Heart left ventricle (tissue), 13 donors: ENCODE measurements around the gene ATL1.

Source experiments
- CTCF ChIP-seq, 12 donors: fragments of 200-600 bp; sonication (generic) in 4 of 12; IDR thresholded peaks; one replicate each; pipeline versions ENCODE4 v1.5.0 to v1.8.0; 2018 to 2022; ENCODE audit warnings: antibody characterized with exemption in 12 of 12, mild to moderate bottlenecking in 5 of 12
- POLR2A ChIP-seq, 2 donors: fragments of 450-650 bp; IDR thresholded peaks; one replicate each; pipeline ENCODE4 v1.6.1; 2017; ENCODE audit warnings: antibody characterized with exemption in 2 of 2, mild to moderate bottlenecking in 2 of 2, moderate library complexity in 2 of 2
- donor health status: ischemic (EF 13 %, LVEDD 7.1; RV severe dilation, severe dysfunction).
- donor health status: DM: no; HTN: yes; CAD: no.
- donor health status: DM: no; HTN: no; CAD: no.
- donor health status: ischemic (EF 25% LVEDD 6.9; RV normal size, moderate dysfunction).
- donor health status: ischemic (EF 25% LVEDD 5.7; RV mildly dilated, moderate dysfunction).
- donor health status: ischemic (EF 35%, LVEDD 5.7; RV mildly dilated, moderate dysfunction).
- donor health status: nonischemic (EF 11% LVEDD 7.7; RV severe dilation, severe dysfunction).
- donor health status: DM: yes; HTN: yes; CAD: no.
- donor health status: PGD.
- donor health status: ischemic (EF 29% LVEDD 5.4; RV normal size, mild dysfunction).
- donor health status: nonischemic (EF 23%, LVEDD 6.1; RV moderate dilation, normal function).

DNA sequence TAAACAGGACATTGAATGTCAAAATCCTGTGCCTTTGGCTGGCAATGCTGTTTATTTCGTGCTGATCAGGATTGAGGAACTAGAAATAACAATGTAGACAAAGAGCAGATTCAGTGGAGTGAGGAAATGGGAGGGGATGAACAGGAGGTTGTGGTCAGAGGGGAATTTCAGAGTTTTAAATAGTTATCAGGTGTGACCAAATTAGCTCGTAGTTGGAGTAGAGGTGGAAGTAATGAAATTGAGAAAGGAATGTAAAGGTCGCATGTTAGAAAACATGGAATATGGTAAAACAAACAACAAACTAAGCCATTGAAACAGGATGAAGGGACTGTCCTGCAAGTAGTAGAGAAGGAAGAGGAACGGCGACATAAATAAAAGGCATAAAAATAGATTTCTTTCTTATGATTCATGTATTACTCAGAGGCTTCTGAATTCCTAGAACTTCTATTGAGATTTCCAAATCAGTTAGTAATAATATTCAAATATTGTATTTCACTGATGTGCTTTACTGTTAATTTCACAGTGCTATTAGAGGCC lies 117.7 kb downstream of the ATL1 start:
- no peak for TF ChIP-seq CTCF (IDR thresholded peaks at IDR 0.05)
- no peak for TF ChIP-seq POLR2A (IDR thresholded peaks at IDR 0.05)
